Peyer's patch (tissue), 4 donors: ENCODE measurements around the gene SBF2.

Experiments
- POLR2A ChIP-seq, 2 donors: fragments of 450-650 bp; IDR thresholded peaks; one replicate each; pipeline ENCODE4 v1.5.1; 2017; ENCODE audit warnings: antibody characterized with exemption in 2 of 2, mild to moderate bottlenecking in 2 of 2, moderate library complexity in 2 of 2
- TF ChIP-seq, protein P1 (sequence below), 6 experiments: fragments of 450-650 bp in 4 of 6; fragments of 200-600 bp in 2 of 6; sonication (generic) in 1 of 6; IDR thresholded peaks; one replicate each; pipeline ENCODE4 v1.5.1; 2017 to 2019; ENCODE audit warnings: antibody characterized with exemption in 6 of 6, mild to moderate bottlenecking in 3 of 6, moderate library complexity in 1 of 6

- TF ChIP-seq, protein P1, sequence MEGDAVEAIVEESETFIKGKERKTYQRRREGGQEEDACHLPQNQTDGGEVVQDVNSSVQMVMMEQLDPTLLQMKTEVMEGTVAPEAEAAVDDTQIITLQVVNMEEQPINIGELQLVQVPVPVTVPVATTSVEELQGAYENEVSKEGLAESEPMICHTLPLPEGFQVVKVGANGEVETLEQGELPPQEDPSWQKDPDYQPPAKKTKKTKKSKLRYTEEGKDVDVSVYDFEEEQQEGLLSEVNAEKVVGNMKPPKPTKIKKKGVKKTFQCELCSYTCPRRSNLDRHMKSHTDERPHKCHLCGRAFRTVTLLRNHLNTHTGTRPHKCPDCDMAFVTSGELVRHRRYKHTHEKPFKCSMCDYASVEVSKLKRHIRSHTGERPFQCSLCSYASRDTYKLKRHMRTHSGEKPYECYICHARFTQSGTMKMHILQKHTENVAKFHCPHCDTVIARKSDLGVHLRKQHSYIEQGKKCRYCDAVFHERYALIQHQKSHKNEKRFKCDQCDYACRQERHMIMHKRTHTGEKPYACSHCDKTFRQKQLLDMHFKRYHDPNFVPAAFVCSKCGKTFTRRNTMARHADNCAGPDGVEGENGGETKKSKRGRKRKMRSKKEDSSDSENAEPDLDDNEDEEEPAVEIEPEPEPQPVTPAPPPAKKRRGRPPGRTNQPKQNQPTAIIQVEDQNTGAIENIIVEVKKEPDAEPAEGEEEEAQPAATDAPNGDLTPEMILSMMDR (IDR thresholded peaks at IDR 0.05) = no peak
- no peak for TF ChIP-seq POLR2A (IDR thresholded peaks at IDR 0.05)
Measured at GRCh38 chr11:10338287-10338686, 44.3 kb upstream of the SBF2 start.
